Stimulated activated CD4-positive, alpha-beta T cell treated with anti-CD3 and anti-CD28 coated beads, Interleukin-15, amount 100 ng/mL, for 24 hours (primary cell): ENCODE data around the gene CTIF.
A peak's percentile ranks its signal among the peaks of the same experiment; 100 is the strongest.

Source experiments
- DNase-seq: peaks from one replicate; pipeline ENCODE4 v3.0.0-alpha.2; 2020

The CTIF gene

GRCh38 chr18:48896326-48896874 is 357.6 kb downstream of the CTIF start:
- no peak for DNase-seq

GRCh38 chr18:48896875-48897511 is 358.2 kb downstream of the CTIF start:
- peak; percentile 40 for DNase-seq

GRCh38 chr18:48897531-48897930 is 358.7 kb downstream of the CTIF start:
- no peak for DNase-seq

- no peak for DNase-seq
Observed at GRCh38 chr18:48898521-48898920, 359.7 kb downstream of the CTIF start.

GRCh38 chr18:48899558-48900174 is 360.8 kb downstream of the CTIF start:
- no peak for DNase-seq

- no peak for DNase-seq
Observed at GRCh38 chr18:48900469-48900868, 361.6 kb downstream of the CTIF start.

GRCh38 chr18:48901145-48902022 is 362.6 kb downstream of the CTIF start:
- no peak for DNase-seq

- DNase-seq, result no peak
Observed at GRCh38 chr18:48902023-48902855, 363.4 kb downstream of the CTIF start.

GRCh38 chr18:48902856-48903601 is 364.2 kb downstream of the CTIF start:
- no peak for DNase-seq

GRCh38 chr18:48904091-48904490 is 365.3 kb downstream of the CTIF start:
- no peak for DNase-seq

- DNase-seq, result no peak
Observed at GRCh38 chr18:48904847-48905394, 366.1 kb downstream of the CTIF start.

- DNase-seq, result no peak
Observed at GRCh38 chr18:48905513-48905912, 366.7 kb downstream of the CTIF start.

GRCh38 chr18:48908916-48909315 is 370.1 kb downstream of the CTIF start:
- no peak for DNase-seq

GRCh38 chr18:48909721-48910120 is 370.9 kb downstream of the CTIF start:
- no peak for DNase-seq

GRCh38 chr18:48910972-48911545 is 372.2 kb downstream of the CTIF start:
- no peak for DNase-seq
